Breast epithelium (tissue), 4 donors: ENCODE data around the gene C11orf54. TPM values are rescaled to one million over a fixed set of nuclear protein-coding genes. Genes with fewer than 3 reads are reported as not detected.
"Not testable (repeated sequence)": the region's sequence is repeated elsewhere in the genome, so short reads cannot be mapped to it uniquely, and the experiment has no call there.

Source experiments
- DNase-seq, 2 donors: peaks; one replicate each; pipeline ENCODE4 v3.0.0-alpha.2; 2019; ENCODE audit warnings: low spot score in 2 of 2
- H3K27ac ChIP-seq, 2 donors: fragments of 200-600 bp; sonication (generic) in 1 of 2; one replicate each; pipeline ENCODE4 v1.5.1; 2016 to 2019; ENCODE audit warnings: mild to moderate bottlenecking in 1 of 2
- H3K27me3 ChIP-seq, 2 donors: fragments of 200-600 bp; sonication (generic) in 1 of 2; one replicate each; pipeline versions ENCODE4 v1.5.1 to v1.6.0; 2017 to 2019; ENCODE audit warnings: control low read depth in 1 of 2, mild to moderate bottlenecking in 1 of 2
- H3K36me3 ChIP-seq: fragments of 200-600 bp; one replicate; pipeline ENCODE4 v1.5.1; 2019
- H3K4me1 ChIP-seq, 2 donors: fragments of 200-600 bp; sonication (generic); one replicate each; pipeline ENCODE4 v1.5.1; 2016 to 2019; ENCODE audit warnings: control low read depth in 1 of 2
- H3K4me3 ChIP-seq, 3 donors: fragments of 200-600 bp; sonication (generic); 1 replicate in 2 of 3; 2 replicates in 1 of 3; pipeline ENCODE4 v1.5.1; 2016 to 2019; ENCODE audit warnings: mild to moderate bottlenecking in 3 of 3, moderate library complexity in 2 of 3
- H3K9me3 ChIP-seq, 2 donors: fragments of 200-600 bp; sonication (generic) in 1 of 2; one replicate each; pipeline ENCODE4 v1.5.1; 2016 to 2019; ENCODE audit warnings: control low read depth in 1 of 2
- CTCF ChIP-seq, 3 donors: fragments of 450-650 bp; IDR thresholded peaks; one replicate each; pipeline ENCODE4 v1.5.1; 2016 to 2017; ENCODE audit warnings: antibody characterized with exemption in 3 of 3, mild to moderate bottlenecking in 3 of 3, moderate library complexity in 3 of 3
- POLR2A ChIP-seq: fragments of 450-650 bp; IDR thresholded peaks from one replicate; pipeline ENCODE4 v1.6.1; 2016; ENCODE audit warnings: antibody characterized with exemption, mild to moderate bottlenecking, moderate library complexity
- POLR2AphosphoS5 ChIP-seq, 3 donors: sonication (generic); formaldehyde crosslinking; IDR thresholded peaks; one replicate each; pipeline ENCODE4 v1.6.1; 2017; ENCODE audit warnings: antibody characterized with exemption in 3 of 3
- intact Hi-C: fragments of 100-400 bp; cut with DNase I; formaldehyde crosslinking; loops from one replicate; pipeline ENCODE4 v1.15.1; 2023; ENCODE audit warnings: low total_unique reads
- total RNA-seq, 3 donors: library from RNA; depleted of rRNA; stranded (reverse); fragments of >200 nt; gene quantifications; one replicate each; pipeline ENCODE4 v1.1.0, GENCODE V29; 2016

Gene C11orf54
- total RNA-seq, 3 donors from 2014 or later = 32.8 to 53.7 (median 53.1) TPM

GRCh38 chr11:93756748-93757147 lies 15.3 kb downstream of the C11orf54 start:
- Histone ChIP-seq H3K4me1 (no peaks in the 10 kb centered on the region), H3K36me3 (peaks cover 13% of the 10 kb centered on the region), H3K9me3 (no peaks in the 10 kb centered on the region), H3K27ac (no peak overlapping the region), H3K27me3 (no peaks in the 10 kb centered on the region), H3K4me3 (no peak overlapping the region)
- no peak for TF ChIP-seq CTCF (IDR thresholded peaks at IDR 0.05)
- TF ChIP-seq POLR2AphosphoS5 (IDR thresholded peaks at IDR 0.05) = no peak
- TF ChIP-seq POLR2A = no peak
- intact Hi-C loops = no loop called here
- DNase-seq = no peak

GRCh38 chr11:93757301-93757700 lies 15.8 kb downstream of the C11orf54 start:
- Histone ChIP-seq H3K27ac (no peak overlapping the region), H3K27me3 (no peaks in the 10 kb centered on the region), H3K4me1 (no peaks in the 10 kb centered on the region), H3K36me3 (peaks cover 13% of the 10 kb centered on the region), H3K9me3 (no peaks in the 10 kb centered on the region), H3K4me3 (no peak overlapping the region)
- intact Hi-C loops = no loop called here
- DNase-seq = no peak
- TF ChIP-seq POLR2AphosphoS5 (IDR thresholded peaks at IDR 0.05) (no peak), CTCF (IDR thresholded peaks at IDR 0.05) (no peak), POLR2A (no peak)

- Histone ChIP-seq H3K27me3 (no peaks in the 10 kb centered on the region), H3K27ac (no peak overlapping the region), H3K36me3 (peaks cover 13% of the 10 kb centered on the region), H3K4me3 (no peak overlapping the region), H3K9me3 (no peaks in the 10 kb centered on the region), H3K4me1 (no peaks in the 10 kb centered on the region)
- DNase-seq = no peak
- intact Hi-C loops = no loop called here
- TF ChIP-seq CTCF (IDR thresholded peaks at IDR 0.05) = no peak
- no peak for TF ChIP-seq POLR2AphosphoS5 (IDR thresholded peaks at IDR 0.05)
- no peak for TF ChIP-seq POLR2A
These were observed 16.7 kb downstream of the C11orf54 start for GRCh38 chr11:93757924-93758865.

GRCh38 chr11:93759123-93759522 lies 17.7 kb downstream of the C11orf54 start:
- not testable (repeated sequence) for H3K4me3 ChIP-seq, DNase-seq, H3K27ac ChIP-seq

GRCh38 chr11:93761910-93762309 lies 20.4 kb downstream of the C11orf54 start:
- no peak overlapping the region for H3K27ac ChIP-seq
- no peaks in the 10 kb centered on the region for H3K27me3 ChIP-seq
- intact Hi-C loops = no loop called here
- peaks cover 7% of the 10 kb centered on the region for H3K36me3 ChIP-seq
- no peak for TF ChIP-seq POLR2A
- no peak for TF ChIP-seq POLR2AphosphoS5 (IDR thresholded peaks at IDR 0.05)
- no peak for TF ChIP-seq CTCF (IDR thresholded peaks at IDR 0.05)
- no peak overlapping the region for H3K4me3 ChIP-seq
- H3K4me1 ChIP-seq = no peaks in the 10 kb centered on the region
- no peaks in the 10 kb centered on the region for H3K9me3 ChIP-seq
- DNase-seq = no peak

More at GRCh38 chr11:93759123-93759522, 17.7 kb downstream of the C11orf54 start:
- H3K9me3 ChIP-seq, intact Hi-C loops, H3K27me3 ChIP-seq, H3K4me1 ChIP-seq: not testable (repeated sequence)
- peaks cover 13% of the 10 kb centered on the region for H3K36me3 ChIP-seq
